ENCODE measurements around the gene GDPD4.

GRCh38 chr11:77213589-77214428, 87.7 kb downstream of the GDPD4 start:
- TF ChIP-seq CTCF (IDR thresholded peaks at IDR 0.05): no peak
- no peak for TF ChIP-seq EP300 (IDR thresholded peaks at IDR 0.05)
- TF ChIP-seq POLR2AphosphoS5 (IDR thresholded peaks at IDR 0.05): no peak
